Measurements from ENCODE around the gene LNX2.

Gene LNX2

DNA sequence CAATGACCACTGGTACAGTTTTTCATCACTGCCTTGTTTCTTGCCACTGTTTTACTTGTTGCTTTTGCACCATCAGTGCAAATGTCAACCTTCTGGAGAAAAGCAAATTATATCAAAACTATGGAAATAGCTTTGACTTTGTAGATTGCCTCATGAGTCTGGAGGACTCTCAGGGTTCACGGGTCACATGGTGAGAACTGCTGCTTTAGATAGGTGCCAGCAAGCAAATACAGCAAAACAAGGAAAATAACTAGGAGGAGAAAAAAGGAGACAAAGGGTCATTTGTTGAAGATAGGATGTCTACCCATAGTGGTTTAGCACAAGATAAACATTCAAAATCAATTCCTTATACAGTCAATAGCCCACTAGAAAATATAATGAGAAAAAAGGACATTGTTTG, 34.5 kb upstream of the LNX2 start:
- in situ Hi-C loops (cut with MboI; ENCODE audit: low sequenced_read_pairs, unreplicated experiment), result no loop called here
- no peak for DNase-seq (ENCODE audit: low spot score)
- TF ChIP-seq, protein P1, sequence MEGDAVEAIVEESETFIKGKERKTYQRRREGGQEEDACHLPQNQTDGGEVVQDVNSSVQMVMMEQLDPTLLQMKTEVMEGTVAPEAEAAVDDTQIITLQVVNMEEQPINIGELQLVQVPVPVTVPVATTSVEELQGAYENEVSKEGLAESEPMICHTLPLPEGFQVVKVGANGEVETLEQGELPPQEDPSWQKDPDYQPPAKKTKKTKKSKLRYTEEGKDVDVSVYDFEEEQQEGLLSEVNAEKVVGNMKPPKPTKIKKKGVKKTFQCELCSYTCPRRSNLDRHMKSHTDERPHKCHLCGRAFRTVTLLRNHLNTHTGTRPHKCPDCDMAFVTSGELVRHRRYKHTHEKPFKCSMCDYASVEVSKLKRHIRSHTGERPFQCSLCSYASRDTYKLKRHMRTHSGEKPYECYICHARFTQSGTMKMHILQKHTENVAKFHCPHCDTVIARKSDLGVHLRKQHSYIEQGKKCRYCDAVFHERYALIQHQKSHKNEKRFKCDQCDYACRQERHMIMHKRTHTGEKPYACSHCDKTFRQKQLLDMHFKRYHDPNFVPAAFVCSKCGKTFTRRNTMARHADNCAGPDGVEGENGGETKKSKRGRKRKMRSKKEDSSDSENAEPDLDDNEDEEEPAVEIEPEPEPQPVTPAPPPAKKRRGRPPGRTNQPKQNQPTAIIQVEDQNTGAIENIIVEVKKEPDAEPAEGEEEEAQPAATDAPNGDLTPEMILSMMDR (IDR thresholded peaks at IDR 0.05; ENCODE audit: borderline replicate concordance, control extremely low read depth, extremely low read depth, insufficient read depth, missing control alignments), result no peak

DNA sequence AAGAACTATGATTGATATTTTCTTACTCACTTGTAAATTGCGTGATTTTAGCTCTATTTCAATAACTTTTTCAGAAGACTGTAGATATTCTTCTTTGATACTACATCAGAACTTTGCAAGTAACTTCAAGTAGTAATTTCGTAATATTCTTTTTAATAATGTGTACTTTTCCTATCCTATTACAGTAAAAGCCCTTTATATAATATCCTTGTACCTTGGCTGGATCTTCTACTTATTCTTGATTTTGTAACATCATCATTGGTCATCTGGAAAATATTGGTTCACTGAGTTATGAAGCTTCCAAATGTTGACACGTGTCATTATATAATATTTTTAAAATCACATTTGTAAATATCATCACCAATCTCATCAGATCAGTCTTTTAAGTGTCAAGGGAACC, 33.7 kb upstream of the LNX2 start:
- in situ Hi-C loops (cut with MboI; ENCODE audit: low sequenced_read_pairs, unreplicated experiment), result no loop called here
- no peak for DNase-seq (ENCODE audit: low spot score)
- TF ChIP-seq, protein P1 (IDR thresholded peaks at IDR 0.05; ENCODE audit: borderline replicate concordance, control extremely low read depth, extremely low read depth, insufficient read depth, missing control alignments), result no peak

DNA sequence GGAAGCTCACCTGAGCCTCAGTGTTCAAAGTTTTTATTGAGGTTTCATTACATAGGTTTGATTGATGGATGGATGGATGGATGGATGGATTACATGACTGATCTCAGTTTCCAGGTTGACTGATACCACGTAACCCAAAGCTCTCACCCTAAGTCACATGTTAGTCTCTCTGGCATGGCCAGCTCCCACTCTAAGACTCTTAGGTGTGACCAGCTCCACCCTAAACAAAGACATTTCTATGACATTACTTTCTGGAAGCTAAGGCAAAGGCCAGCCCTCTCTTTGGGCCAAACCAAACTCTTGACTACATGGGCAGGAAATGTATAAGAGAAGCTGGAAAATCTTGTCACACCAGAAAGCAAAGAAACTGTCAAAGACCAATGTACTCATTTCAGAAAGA, 30.0 kb upstream of the LNX2 start:
- in situ Hi-C loops (cut with MboI; ENCODE audit: low sequenced_read_pairs, unreplicated experiment), result no loop called here
- no peak for DNase-seq (ENCODE audit: low spot score)
- TF ChIP-seq, protein P1 (IDR thresholded peaks at IDR 0.05; ENCODE audit: borderline replicate concordance, control extremely low read depth, extremely low read depth, insufficient read depth, missing control alignments), result no peak

DNA sequence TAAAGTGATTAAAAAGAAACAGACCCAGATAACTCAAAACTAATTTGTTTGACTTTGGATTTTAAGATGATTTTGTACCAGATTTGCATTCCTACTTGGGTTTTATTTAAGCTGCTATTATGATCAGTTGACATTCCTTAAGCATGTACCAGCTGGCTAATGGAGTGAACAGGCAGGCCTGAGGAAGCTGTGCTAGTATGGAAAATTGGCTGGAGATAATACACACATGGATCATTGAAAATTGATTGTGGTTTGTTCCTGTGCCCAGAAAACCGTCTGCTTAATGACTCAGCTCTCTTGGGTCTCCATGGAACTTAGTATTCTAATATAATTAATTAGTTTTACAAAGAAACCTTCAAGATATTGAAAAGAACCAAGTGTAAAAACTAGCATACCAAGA, 24.0 kb upstream of the LNX2 start:
- in situ Hi-C loops (cut with MboI; ENCODE audit: low sequenced_read_pairs, unreplicated experiment), result no loop called here

DNA sequence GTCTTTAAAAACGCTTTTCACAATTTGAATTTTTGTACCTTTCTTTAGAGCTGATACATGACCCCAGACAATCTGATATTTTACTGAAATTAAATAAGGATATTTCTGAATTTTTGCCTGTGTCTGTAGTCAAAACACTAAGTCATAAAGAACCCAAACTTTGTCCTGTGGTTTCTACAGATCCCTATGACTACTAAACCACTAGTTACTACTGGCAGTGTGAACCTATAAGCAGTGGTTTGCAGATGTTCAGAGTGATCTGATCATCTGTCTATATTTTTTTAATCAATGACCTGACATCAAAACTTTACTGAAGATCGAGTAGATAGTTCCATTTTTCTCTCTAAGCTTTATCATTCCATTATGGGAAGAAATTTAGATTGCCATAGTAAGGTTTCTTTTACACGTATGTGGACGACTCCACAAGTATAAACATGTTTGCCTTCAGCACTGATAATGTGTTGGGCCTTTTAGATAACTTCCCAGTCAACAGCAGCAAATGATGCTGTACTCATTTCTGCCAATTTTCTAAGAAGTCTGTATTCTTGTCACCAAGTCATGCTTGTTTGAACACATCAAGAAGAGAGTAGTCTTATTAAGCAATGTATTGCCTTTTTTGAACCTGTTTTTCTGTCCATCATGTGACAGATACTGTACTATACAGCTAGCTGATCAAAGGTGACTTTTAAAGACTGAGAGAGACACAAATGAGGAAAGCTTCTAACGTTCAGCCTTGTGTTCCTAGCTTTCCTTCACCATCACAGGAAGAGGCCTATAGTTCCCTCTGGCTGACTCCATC, 23.2 kb upstream of the LNX2 start:
- in situ Hi-C loops (cut with MboI; ENCODE audit: low sequenced_read_pairs, unreplicated experiment), result no loop called here

More for the DNA sequence above, 24.0 kb upstream of the LNX2 start:
- TF ChIP-seq, protein P1 (IDR thresholded peaks at IDR 0.05; ENCODE audit: borderline replicate concordance, control extremely low read depth, extremely low read depth, insufficient read depth, missing control alignments), result no peak
- no peak for DNase-seq (ENCODE audit: low spot score)

DNA sequence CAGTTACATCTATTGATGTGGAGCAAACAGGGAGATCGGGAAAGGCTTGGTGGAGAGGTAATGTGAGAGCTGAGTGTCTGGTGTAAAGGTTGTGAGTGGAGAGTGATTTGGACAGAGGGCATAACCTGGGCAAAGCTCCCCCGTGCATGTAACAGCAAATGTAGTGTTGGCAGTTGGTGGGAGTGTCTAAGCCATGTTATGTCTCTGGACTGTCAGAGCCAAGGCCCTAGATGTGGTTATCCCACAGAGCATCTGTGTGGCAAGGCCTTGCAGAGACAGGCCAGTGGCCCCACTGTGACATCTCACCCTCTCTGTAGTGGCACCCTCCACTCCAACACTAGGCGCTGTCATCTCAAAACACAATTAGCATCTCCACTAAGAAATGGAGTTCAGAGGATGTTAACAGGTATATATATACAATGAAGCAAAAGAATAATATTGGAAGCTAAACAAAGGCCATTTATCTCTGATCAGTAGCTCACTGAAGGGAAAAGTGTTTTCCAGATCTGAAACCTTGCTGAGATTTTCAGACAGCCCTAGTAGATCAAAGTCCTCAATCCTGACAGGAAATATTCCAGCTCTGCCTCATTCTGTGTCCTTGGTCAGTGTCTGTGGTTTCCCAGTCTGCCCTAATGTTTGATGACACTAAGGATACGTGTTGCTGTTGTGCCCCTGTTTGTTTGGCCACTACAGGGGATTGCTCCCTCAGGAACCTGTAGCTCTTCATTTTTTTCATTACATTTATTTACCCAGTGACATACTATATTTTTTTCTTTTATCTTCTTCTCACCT, 21.6 kb upstream of the LNX2 start:
- DNase-seq (ENCODE audit: low spot score), result no peak
- TF ChIP-seq, protein P1 (IDR thresholded peaks at IDR 0.05; ENCODE audit: borderline replicate concordance, control extremely low read depth, extremely low read depth, insufficient read depth, missing control alignments), result no peak
- in situ Hi-C loops (cut with MboI; ENCODE audit: low sequenced_read_pairs, unreplicated experiment), result no loop called here

More for the DNA sequence above, 23.2 kb upstream of the LNX2 start:
- DNase-seq (ENCODE audit: low spot score), result no peak
- TF ChIP-seq, protein P1 (IDR thresholded peaks at IDR 0.05; ENCODE audit: borderline replicate concordance, control extremely low read depth, extremely low read depth, insufficient read depth, missing control alignments), result no peak
